ENCODE data around the gene CCDC177.

Gene CCDC177

DNA sequence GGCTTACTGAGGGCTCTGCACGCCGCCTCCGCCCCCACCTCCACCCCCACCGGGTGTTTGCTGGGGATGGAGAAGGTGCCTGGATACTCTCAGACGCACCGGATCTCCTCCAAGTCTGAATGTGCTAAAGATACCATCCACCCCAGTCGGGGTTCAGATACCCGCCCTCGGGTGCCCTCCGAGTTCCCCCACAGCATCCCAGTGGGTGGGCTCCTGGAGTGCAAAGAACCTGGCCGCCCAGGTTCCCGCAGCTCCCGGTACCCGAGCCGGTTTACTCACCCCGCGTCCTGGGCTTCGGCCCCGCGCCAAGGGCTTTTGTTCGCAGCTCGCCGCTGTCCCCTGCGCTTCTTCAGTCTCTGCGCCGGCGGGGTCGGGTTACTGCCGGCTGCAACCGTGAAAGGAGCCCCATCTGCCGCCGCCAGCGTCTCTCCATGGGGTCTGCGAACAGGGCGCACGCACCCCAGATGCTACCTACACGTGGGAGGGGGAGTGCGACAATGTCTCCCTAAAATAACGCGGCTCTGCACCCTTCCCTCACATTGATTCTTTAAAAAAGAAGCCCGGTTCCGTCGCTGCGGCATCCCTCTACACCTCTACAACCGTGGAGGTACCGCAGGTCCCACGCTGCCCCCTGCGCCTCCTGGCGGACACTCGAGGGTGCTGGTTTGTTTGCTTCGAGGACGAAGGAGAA, at the start of gene CCDC177:
CCDC177 (minus strand) TSS at position 609 of the 691 bp plus-strand sequence. CDS start 1,249 bp downstream, outside the sequence.
- peak; percentile 45 to 58 for DNase-seq (ENCODE audit: low read depth in 2 of 2)

GRCh38 chr14:69624136-69624535, 49.5 kb upstream of the CCDC177 start:
- no peak for DNase-seq (ENCODE audit: low read depth in 2 of 2)

DNA sequence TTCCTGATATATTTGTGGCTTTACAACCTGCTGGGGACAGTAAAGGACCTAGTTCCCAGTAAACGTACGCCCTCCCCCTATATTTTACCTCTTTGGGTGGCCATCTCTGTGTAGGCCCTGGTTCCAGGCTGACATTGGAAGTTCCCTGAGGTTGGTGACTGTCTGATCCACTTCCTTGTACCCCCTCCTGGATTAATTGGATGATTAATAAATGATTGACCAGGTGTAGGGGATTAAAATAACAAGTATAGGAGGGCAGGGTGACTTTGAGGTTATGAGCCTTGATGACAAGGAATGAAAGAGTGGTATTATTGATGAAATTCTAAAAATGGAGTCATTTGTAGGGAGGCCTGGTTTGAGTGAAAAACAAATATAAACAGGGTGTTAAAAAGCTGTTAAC, 46.3 kb upstream of the CCDC177 start:
- DNase-seq (ENCODE audit: low read depth in 2 of 2): no peak

- DNase-seq (ENCODE audit: low read depth in 2 of 2): no peak
Measured at GRCh38 chr14:69620211-69620611, 45.5 kb upstream of the CCDC177 start.

- DNase-seq (ENCODE audit: low read depth in 2 of 2): no peak
Measured at GRCh38 chr14:69619012-69619411, 44.3 kb upstream of the CCDC177 start.

DNA sequence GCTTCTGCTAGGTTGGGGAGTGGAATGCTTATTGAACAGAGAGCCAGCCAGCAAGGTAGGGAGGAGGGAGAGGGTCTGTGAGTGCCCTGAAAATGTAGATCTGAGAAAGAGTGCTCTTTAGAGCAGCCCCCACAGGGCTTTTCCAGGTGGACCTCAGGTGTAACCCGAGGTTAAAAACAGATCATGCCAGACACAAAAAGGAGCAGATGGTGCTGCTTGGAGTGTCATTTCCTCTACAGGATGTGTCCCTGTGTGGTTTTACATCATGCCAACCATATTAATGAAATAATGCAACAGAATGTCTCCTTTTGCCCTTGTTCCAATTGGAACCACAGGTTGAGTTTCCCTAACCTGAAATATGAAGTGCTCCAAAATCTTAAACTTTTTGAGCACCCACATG, 43.1 kb upstream of the CCDC177 start:
- DNase-seq (ENCODE audit: low read depth in 2 of 2): no peak

- no peak for DNase-seq (ENCODE audit: low read depth in 2 of 2)
Measured at GRCh38 chr14:69616408-69616773, 41.7 kb upstream of the CCDC177 start.

DNA sequence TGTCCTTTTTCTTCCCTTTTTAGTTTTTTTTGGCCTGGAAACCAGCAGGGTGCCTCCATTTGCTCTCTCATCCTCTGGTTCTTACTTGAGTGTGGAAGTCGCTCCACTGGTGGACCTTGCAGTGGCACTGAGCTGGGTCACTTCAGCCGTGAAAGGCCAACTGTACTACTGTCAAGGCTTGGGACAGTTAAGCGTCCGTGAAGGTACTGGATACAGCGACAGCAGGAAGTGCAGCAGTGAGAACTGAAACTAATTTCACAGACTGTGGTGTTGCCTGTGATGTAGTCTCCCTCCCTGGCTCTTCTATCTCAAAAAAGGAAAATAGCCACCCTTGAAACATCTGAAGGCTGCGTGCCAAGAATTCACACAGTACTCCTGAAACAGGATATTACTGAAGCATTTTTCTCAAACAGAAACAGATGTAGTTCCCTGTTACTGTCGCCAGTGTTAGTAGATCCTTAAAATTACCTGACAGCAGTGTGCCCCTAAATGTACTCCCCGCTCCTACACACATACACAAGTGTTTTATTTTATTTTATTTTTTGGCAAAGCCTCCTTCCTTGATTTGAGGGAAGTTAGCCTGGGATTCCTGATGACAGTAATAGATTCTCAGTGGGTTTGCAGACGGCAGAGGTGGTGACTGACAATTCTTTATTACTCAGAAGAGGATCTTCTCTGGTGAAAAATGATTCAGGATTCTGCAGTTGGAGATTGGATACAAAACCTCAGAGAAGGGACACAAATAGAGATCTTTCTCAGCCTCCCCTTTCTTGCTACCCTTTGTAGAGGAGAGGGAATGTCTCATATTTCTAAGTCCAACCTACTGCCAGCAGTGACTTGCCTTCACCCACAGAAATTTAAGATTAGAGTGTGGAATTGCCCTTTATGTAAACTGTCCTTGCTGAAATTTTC, 41.1 kb upstream of the CCDC177 start:
- DNase-seq (ENCODE audit: low read depth in 2 of 2): no peak

GRCh38 chr14:69615121-69615495, 40.4 kb upstream of the CCDC177 start:
- DNase-seq (ENCODE audit: low read depth in 2 of 2): no peak

DNA sequence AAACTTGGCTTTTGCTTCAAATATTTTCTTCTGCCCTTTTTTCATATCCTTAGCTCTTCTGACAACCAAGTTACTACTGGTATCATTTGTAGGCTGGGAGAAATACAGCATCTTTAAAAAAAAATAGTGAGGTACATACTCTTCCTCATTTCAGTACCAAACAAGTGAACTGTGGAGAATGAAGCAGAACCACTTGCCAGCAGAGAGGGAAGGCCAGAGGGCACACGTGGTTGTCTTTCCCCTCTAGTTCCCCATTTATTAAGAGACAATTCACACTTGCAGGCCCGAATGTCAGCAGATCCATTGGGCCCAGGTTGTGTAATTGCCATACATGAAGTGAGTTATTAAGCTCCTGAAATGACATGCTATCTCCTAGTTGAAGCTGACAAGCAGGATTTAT, 39.9 kb upstream of the CCDC177 start:
- DNase-seq (ENCODE audit: low read depth in 2 of 2): no peak

DNA sequence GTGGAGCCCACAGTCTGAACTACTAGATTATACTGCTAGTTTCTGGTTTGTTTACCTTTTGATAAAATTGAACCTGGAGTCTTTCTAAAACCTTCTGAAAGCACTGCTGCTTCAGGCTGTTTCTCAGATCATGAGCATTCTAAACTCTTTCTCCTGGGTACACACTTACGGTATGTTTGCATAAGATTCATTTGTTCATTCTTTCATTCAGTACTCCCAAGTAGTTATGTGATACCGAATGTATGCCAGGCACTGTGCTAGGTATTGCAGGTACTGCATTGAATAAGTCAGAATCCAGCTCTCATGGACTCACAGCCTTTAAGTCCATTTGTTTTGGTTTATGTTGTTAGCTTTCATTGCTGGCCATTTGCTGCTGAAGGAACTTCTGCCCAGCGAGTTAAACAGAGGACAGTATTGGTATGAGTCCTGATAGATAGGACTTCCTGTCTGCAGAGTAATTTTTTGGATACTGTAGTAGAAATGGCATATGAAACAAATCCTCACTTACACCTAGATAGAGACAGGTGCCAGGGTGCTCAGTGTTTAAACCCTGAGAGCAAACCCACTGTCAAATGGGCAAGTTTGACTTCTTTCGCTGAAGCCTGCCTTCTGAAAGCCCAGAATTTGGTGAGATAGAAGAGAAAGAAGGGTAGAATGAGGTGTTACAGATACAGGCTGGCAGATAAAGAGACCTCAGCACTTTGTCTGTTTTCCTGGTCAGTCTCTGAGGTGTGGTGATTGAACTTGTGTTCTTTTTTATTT, 38.8 kb upstream of the CCDC177 start:
- no peak for DNase-seq (ENCODE audit: low read depth in 2 of 2)

DNA sequence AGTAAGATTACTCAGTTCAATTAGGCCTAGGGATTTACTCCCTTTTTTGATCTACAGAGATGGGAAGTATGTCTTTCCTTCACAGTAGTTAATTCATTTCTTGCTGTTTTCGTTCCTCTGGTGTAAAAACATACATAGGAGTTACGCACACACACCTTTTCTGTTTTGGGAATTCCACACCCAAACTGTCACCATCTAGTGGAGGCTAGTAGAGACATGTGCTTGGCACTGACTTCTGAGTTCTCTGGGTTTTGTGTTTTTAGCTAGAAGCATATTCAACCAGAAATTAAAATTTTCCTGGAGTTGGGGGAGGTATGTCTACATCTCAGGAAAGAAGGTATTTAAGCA, 38.1 kb upstream of the CCDC177 start:
- DNase-seq (ENCODE audit: low read depth in 2 of 2): no peak

DNA sequence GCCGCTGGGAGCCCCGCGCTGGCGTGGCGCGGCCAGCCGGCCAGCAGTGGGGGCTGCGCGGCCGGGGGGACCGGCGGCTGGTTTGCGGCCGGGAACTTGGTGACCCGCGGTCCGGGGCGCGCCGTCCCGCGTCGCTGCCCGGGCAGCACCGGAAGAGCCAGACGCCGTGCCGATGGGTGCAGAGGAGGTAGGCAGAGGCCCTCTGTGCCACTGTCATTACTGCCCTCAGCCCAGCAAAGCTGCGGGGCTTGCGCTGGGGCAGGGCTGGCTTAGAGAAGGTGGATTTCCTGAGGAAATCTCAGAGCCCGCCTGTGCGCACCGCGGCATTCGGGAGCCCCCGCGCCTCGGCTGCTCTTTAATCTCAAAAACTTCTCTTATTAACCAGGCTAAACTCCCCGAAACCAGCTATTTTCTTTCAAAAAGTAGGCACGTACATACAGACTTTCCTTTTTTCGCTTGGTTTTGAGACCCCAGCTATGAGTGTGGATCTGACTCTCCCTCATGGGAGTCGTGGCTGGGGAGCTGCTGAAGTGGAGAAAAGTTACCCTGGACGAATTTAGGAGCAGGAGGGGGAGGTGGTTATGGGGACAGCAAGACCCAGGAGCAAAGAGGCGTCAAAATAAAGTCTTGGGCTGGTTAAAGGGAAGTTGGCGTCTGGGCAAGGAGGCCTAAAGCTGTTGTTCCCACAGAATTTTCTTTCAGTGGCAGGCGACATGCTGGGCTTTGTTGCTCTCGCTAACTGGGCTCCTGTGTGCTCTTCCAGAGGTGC, 37.5 kb upstream of the CCDC177 start:
- DNase-seq (ENCODE audit: low read depth in 2 of 2): peak in 1 of 2 donors; percentile 31

- DNase-seq (ENCODE audit: low read depth in 2 of 2): peak; percentile 77 to 88
Measured at GRCh38 chr14:69611172-69612013, 36.7 kb upstream of the CCDC177 start, which contains the start of gene SUSD6. TSS of gene SUSD6 (plus strand) at chr14:69611596. CDS start at chr14:69658593, 46,997 bp downstream.

DNA sequence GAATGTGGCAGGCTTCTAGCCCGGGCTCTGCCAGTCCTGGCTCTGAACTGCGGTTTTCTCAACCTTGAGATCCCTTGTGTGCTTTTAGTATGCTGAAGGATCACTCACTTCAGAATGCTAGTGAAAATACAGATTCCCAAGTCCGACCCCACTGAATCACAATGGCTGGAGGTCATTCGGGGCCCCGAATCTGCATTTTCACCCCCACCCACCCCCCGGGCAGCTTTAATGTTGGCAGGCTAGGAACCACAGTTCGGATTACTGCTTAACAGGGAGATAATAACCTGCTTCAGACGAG, 36.2 kb upstream of the CCDC177 start:
- DNase-seq (ENCODE audit: low read depth in 2 of 2): no peak

DNA sequence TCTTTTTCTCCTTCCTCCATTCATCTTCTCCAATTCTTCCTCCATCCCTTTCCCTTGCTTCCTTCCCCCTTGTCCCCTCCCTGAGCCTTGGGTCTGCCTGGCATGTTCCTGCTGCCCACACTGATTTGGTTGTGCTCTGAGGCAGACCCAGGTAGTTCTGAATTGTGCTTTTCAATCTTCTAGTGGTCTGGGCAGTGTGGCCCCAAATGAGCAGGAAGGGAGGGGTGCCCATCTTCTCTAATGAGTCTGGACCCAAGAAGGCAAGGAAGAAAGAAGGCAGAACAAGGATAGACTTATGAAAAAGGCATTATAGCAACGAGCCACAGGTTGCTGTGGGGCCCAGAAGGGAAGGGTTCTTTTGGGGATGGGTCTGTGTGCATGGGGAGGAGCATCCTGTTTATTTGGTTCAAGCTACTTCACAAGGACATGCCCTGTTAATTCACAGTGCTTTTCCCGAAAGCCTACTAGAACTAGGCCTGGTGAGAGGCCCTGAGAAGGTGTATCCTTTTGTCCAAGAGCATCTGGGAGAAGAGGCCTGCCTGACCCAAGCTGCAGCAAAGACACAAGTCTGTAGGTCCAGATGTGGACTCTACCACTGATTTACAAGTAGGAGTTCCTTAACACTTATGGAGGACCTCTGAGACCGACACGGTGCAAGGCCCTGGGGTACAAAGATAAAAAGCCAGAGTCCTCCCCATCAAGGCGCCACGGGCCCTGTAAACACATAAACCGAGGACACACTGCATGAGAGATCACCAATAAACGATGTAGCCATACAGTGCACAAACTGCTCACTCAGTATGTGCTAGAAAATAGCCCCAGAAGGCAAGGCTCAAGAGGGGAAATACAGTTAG, 35.6 kb upstream of the CCDC177 start:
- DNase-seq (ENCODE audit: low read depth in 2 of 2): no peak

DNA sequence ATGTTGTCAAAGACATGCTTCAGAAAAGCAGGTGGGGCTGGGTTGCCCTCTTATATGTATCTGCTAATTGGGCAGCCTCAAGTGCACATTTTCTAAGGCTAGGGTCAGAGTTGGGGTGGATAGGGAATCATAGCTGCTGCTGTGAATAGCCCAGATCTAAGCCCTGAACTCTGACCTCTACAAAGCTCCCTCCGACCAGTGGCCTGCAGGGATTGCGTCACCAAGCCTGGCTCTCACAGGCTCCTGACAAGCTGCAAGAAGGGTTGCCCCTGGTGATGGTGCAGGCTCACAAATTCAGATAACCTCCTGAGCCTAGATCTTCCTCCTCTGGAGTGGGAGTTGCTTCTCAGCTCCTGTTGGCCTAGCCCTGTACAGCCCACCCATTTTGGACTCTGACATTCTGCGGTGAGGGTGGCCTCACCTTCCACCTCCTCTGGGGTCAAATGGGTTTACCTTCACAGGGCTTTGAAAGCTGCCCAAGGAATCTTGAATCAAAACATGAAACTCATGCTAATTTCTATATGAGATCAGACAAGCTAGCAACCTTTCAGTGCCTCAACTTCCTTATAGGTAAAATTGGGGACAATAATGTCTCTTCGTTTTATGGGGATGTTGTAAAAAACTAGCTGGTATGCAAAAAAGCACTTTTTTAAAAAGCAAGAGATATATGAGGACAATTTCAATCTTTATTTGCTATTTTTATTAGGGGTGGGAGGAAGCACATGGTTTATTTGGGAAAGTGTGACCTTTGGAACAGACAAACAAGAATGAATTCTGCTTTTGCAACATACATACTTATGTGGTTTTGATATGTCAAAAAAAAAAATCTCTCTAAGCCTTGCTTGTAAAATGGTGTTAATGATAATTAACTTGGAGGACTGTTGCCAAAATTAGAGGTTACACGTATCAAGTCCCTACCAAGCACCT, 31.9 kb upstream of the CCDC177 start:
- no peak for DNase-seq (ENCODE audit: low read depth in 2 of 2)

DNA sequence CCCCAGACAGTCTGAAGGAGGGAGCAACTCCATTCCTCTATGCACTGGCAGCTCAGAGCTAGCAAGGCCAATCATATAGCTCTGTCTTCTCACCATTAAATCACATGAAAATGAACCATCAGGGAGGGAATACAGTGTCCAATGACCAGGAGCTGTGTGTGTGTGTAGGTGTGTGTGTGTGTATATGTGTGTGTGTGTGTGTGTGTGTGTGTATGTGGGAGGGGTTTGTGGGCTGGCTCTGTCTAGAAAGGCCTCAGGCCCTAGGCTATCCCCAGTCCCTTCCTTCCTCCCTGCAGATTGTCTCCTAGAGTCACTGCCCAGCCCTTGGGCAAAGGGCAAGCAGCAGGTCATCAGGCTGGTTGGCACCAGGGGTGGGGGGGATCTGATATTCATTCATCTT, 31.1 kb upstream of the CCDC177 start:
- DNase-seq (ENCODE audit: low read depth in 2 of 2): no peak

All from stimulated activated CD8-positive, alpha-beta memory T cell treated with anti-CD3 and anti-CD28 coated beads, Interleukin-7, amount 100 ng/mL, for 4 hours (primary cell).